Activated CD8-positive, alpha-beta memory T cell treated with anti-CD3 and anti-CD28 coated beads, Interleukin-2, amount 50 U/mL, for 4 hours (primary cell): ENCODE data around the gene SIRT6.
"Not testable (repeated sequence)": the region's sequence is repeated elsewhere in the genome, so short reads cannot be mapped to it uniquely, and the experiment has no call there.

Experiments used
- DNase-seq: peaks from one replicate; pipeline ENCODE4 v3.0.0-alpha.2; 2020

Gene SIRT6

GRCh38 chr19:4129050-4129449, 53.3 kb downstream of the SIRT6 start:
- not testable (repeated sequence) for DNase-seq

- DNase-seq: not testable (repeated sequence)
These were observed 55.0 kb downstream of the SIRT6 start for GRCh38 chr19:4127322-4127721.

- DNase-seq: no peak
These were observed 57.7 kb downstream of the SIRT6 start for GRCh38 chr19:4124638-4125037.
